AG04449 (cell line): ENCODE measurements around the gene RASA2.
"Not testable (repeated sequence)": the region's sequence is repeated elsewhere in the genome, so short reads cannot be mapped to it uniquely, and the experiment has no call there.

ENCODE experiments used
- CTCF ChIA-PET: fragments of 350-600 bp; formaldehyde crosslinking; extraction: SDS; loops from one replicate; lab custom pipeline; 2021; ENCODE audit warnings: antibody characterized with exemption; lab: Yijun Ruan, JAX
- POLR2A ChIA-PET: fragments of 400-600, 350-600 bp; formaldehyde crosslinking; extraction: SDS; loops from one replicate; lab custom pipeline; 2020; ENCODE audit warnings: antibody characterized with exemption, inconsistent platforms; lab: Yijun Ruan, JAX
- DNase-seq: peaks from one replicate; pipeline ENCODE4 v3.0.0-alpha.2; 2010; ENCODE audit warnings: low read depth, low spot score
- H3K4me3 ChIP-seq: 2 replicates; pipeline ENCODE4 v1.5.1; 2011; ENCODE audit warnings: low read depth, mild to moderate bottlenecking, control low read depth, low read length
- TF ChIP-seq, protein P1 (sequence below): IDR thresholded peaks from one replicate; pipeline ENCODE4 v1.5.1; 2011; ENCODE audit warnings: mild to moderate bottlenecking, moderate library complexity, low read length, control low read depth, inconsistent platforms; ENCODE audit not compliant: insufficient read depth; ENCODE audit errors: missing control alignments

RASA2 gene

GRCh38 chr3:141471160-141471559, 15.7 kb upstream of the RASA2 start:
- ChIA-PET CTCF (interaction anchor here (0.8 to 4.3 kb wide), 8 partner anchors 9 to 167 kb away, joined by 3 to 44 read pairs (median 9); no protein-coding TSS in a partner anchor), POLR2A (no interaction called here)
- TF ChIP-seq, protein P1, sequence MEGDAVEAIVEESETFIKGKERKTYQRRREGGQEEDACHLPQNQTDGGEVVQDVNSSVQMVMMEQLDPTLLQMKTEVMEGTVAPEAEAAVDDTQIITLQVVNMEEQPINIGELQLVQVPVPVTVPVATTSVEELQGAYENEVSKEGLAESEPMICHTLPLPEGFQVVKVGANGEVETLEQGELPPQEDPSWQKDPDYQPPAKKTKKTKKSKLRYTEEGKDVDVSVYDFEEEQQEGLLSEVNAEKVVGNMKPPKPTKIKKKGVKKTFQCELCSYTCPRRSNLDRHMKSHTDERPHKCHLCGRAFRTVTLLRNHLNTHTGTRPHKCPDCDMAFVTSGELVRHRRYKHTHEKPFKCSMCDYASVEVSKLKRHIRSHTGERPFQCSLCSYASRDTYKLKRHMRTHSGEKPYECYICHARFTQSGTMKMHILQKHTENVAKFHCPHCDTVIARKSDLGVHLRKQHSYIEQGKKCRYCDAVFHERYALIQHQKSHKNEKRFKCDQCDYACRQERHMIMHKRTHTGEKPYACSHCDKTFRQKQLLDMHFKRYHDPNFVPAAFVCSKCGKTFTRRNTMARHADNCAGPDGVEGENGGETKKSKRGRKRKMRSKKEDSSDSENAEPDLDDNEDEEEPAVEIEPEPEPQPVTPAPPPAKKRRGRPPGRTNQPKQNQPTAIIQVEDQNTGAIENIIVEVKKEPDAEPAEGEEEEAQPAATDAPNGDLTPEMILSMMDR = no peak
- H3K4me3 ChIP-seq = no peak overlapping the region
- DNase-seq = no peak

- POLR2A ChIA-PET = no interaction called here
- no peak for DNase-seq
- CTCF ChIA-PET = interaction anchor here (0.9 to 3.0 kb wide), 3 partner anchors 17 to 90 kb away, joined by 3 to 15 read pairs (median 6); no protein-coding TSS in a partner anchor
- no peak overlapping the region for H3K4me3 ChIP-seq
- TF ChIP-seq, protein P1 = no peak
Measured at GRCh38 chr3:141476033-141476432, 10.8 kb upstream of the RASA2 start.

DNA sequence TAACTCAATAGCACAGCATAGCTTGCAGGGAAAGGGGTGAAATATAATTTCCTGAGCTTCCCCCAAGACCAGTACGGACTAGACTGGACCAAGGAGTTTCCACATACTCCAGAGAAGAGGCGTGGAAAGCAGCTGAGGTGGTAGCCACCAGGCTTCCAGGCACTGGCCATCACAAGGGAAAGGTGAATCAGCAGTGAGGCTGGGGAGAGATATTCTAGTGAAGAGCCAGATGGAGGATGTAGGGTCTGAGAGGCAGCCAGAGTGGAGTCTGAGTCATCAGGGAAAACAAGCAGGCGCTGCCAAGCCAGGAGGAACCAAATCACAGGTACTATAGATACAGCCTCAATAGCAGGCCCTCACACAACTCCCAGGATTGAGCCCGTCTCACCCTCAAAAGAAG, 9.6 kb upstream of the RASA2 start:
- DNase-seq = no peak
- TF ChIP-seq, protein P1 = no peak
- POLR2A ChIA-PET = interaction anchor here (0.9 to 1.2 kb wide), 2 partner anchors 9 to 10 kb away, joined by 3 read pairs; no protein-coding TSS in a partner anchor
- CTCF ChIA-PET = interaction anchor here (2.0 to 3.0 kb wide), 2 partner anchors 18 to 83 kb away, joined by 6 to 15 read pairs; no protein-coding TSS in a partner anchor
- no peak overlapping the region for H3K4me3 ChIP-seq

- DNase-seq = no peak
- ChIA-PET CTCF (interaction anchor here (3.0 kb wide), 1 partner anchor 19 kb away, joined by 15 read pairs; no protein-coding TSS in a partner anchor), POLR2A (no interaction called here)
- H3K4me3 ChIP-seq = no peak overlapping the region
- TF ChIP-seq, protein P1 = no peak
Measured at GRCh38 chr3:141478139-141478538, 8.7 kb upstream of the RASA2 start.

- DNase-seq, POLR2A ChIA-PET, H3K4me3 ChIP-seq: not testable (repeated sequence)
- CTCF ChIA-PET = interaction anchor here (0.8 to 3.0 kb wide), 4 partner anchors 17 to 81 kb away, joined by 3 to 18 read pairs (median 9); no protein-coding TSS in a partner anchor
Measured at GRCh38 chr3:141478840-141479239, 8.0 kb upstream of the RASA2 start.

DNA sequence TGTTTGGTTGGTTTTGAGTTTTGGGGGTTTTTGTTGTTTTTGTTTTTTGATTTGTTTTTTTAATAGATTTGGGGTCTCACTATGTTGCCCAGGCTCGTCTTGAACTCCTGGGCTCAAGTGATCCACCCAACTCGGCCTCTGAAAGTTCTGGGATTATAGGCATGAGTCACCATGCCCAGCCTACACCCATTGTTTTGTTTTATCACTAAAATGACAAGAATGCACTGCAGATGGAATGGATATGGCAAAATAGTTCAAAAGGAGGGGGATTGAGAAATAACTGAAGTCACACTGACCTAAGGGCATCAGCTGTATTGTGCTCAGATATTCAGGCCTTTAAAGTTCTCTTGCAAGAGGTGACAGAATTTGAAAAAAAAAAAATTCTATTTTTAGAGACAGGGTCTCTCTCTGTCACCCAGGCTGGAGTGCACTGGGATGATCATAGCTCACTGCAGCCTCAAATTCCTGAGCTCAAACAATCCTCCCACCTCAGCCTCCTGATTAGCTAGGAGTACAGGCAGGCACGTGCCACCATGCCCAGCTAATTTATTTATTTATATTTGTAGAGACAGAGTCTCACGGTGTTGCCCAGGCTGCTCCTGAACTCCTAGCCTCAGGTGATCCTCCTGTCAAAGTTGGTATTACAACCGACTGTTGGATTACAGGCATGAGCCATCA, 4.4 kb upstream of the RASA2 start:
- no peak for DNase-seq
- TF ChIP-seq, protein P1 = no peak
- CTCF ChIA-PET = interaction anchor here (1.2 to 3.0 kb wide), 2 partner anchors 22 to 81 kb away, joined by 3 to 9 read pairs; no protein-coding TSS in a partner anchor
- no peak overlapping the region for H3K4me3 ChIP-seq
- POLR2A ChIA-PET = no interaction called here
